Chondrocyte (in vitro differentiated cells): ENCODE measurements around the gene GALNT1. TPM values are rescaled to one million over a fixed set of nuclear protein-coding genes. Genes with fewer than 3 reads are reported as not detected.

Experiments
- DNase-seq: peaks from one replicate; pipeline ENCODE4 v3.0.0; 2021; ENCODE audit warnings: mixed read lengths, low spot score
- H3K27ac Mint-ChIP-seq: one replicate; pipeline ENCODE4 v1.8.0; 2021; ENCODE audit warnings: mild to moderate bottlenecking, moderate library complexity, mixed read lengths; ENCODE audit not compliant: unreplicated experiment
- H3K27me3 Mint-ChIP-seq: 2 replicates; pipeline ENCODE4 v1.8.0; 2021; ENCODE audit warnings: low read depth, mixed read lengths
- H3K36me3 Mint-ChIP-seq: 2 replicates; pipeline ENCODE4 v1.8.0; 2021; ENCODE audit warnings: low read depth, mixed read lengths
- H3K4me1 Mint-ChIP-seq: 2 replicates; pipeline ENCODE4 v1.8.0; 2021; ENCODE audit warnings: low read depth, mild to moderate bottlenecking, mixed read lengths
- H3K4me3 Mint-ChIP-seq: one replicate; pipeline ENCODE4 v1.8.0; 2021; ENCODE audit warnings: mild to moderate bottlenecking, moderate library complexity, mixed read lengths; ENCODE audit not compliant: unreplicated experiment
- H3K9me3 Mint-ChIP-seq: 2 replicates; pipeline ENCODE4 v1.8.0; 2021; ENCODE audit warnings: low read depth, mixed read lengths
- total RNA-seq: library from RNA; stranded (reverse); gene quantifications from 3 replicates; pipeline ENCODE4 v1.2.1, GENCODE V29; 2021
- TF ChIP-seq, protein P1 (sequence below): fragments of 200-600 bp; sonication (generic); IDR thresholded peaks from 2 replicates; pipeline ENCODE4 v1.5.0; 2021; ENCODE audit warnings: antibody characterized with exemption, mild to moderate bottlenecking, moderate library complexity

Gene GALNT1
- total RNA-seq, 1 donor from 2014 or later, result 228 TPM

DNA sequence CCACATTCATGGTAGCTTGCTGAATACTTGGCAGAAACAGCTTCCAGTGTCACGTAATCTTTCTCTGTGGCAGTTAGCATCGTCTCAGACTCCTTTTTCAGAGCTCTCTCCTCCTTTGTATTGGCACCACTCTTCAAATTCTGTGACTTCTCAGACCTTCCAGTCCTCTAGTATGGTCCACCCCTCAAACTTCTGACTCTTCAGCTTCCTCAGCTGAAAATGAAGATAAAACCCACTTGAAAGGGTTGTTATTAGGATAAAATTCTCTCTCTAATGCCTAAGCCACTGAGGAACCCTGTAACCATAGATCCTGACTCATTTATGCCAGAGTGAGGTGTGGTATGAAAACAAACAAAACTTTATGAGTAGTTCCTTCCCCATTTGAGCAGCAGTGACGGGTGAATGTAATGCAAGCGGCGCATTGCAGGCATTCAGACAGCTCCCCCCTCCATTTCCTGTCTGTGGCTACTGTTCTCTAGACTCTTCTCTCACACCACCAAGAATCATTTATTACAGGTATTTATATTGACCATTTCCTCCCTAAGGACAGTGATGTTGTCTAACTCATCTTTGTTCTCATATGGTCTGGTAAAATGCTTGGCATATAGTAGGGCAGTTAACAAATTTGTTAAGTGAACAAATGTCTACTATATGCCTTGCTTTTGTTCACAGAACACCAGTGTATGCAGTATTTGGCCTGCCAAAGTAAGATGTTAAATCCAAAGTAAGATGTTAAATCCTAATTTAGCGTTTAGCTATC is 35.3 kb downstream of the GALNT1 start:
- TF ChIP-seq, protein P1, sequence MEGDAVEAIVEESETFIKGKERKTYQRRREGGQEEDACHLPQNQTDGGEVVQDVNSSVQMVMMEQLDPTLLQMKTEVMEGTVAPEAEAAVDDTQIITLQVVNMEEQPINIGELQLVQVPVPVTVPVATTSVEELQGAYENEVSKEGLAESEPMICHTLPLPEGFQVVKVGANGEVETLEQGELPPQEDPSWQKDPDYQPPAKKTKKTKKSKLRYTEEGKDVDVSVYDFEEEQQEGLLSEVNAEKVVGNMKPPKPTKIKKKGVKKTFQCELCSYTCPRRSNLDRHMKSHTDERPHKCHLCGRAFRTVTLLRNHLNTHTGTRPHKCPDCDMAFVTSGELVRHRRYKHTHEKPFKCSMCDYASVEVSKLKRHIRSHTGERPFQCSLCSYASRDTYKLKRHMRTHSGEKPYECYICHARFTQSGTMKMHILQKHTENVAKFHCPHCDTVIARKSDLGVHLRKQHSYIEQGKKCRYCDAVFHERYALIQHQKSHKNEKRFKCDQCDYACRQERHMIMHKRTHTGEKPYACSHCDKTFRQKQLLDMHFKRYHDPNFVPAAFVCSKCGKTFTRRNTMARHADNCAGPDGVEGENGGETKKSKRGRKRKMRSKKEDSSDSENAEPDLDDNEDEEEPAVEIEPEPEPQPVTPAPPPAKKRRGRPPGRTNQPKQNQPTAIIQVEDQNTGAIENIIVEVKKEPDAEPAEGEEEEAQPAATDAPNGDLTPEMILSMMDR, result peak; percentile 12
- Mint-ChIP-seq H3K4me1 (peaks cover 11% of the 10 kb centered on the region), H3K27me3 (no peaks in the 10 kb centered on the region), H3K4me3 (no peak overlapping the region), H3K27ac (no peak overlapping the region), H3K9me3 (no peaks in the 10 kb centered on the region), H3K36me3 (no peaks in the 10 kb centered on the region)
- DNase-seq, result no peak

DNA sequence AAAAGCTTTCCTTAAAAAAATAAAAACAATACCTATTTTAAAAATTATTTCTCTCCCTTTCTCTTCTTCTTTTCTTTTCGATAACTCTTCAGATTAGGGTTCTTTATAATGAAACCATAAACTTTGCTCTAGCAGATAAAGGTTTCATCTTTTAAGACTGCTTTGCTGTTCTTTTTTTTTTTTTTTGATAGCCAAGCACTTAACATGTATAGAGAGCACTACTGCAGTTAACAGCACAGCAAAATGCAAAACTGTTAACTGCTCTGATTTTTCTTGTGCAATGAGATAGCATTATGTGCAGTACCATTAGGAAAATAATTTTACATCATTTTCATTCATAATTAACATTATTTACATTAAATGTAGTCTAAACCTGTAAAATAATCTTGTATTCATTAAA is 36.3 kb downstream of the GALNT1 start:
- H3K9me3 Mint-ChIP-seq, result no peaks in the 10 kb centered on the region
- TF ChIP-seq, protein P1, result no peak

DNA sequence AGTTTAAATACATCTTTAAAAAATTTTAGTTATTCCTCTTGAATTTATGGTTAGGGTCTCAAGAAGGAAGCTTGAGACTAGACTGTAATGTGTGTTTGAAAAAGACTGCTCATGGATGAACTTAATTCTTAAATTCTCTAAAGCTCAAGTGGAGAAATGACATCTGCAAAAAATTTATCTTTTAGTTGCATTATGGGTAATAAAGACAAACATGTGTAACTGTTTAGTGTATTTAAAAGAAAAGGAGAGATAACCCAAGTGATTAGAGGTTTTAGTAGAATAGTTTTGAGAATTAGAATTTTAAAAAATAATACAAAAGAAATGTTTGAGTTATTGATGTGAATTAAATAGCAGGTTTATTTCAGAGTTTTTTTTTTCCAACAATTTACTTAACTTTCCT is 36.7 kb downstream of the GALNT1 start:
- peaks cover 15% of the 10 kb centered on the region for H3K4me1 Mint-ChIP-seq
- TF ChIP-seq, protein P1, result no peak
- H3K27ac Mint-ChIP-seq, result no peak overlapping the region
- no peaks in the 10 kb centered on the region for H3K36me3 Mint-ChIP-seq
- no peaks in the 10 kb centered on the region for H3K27me3 Mint-ChIP-seq
- no peak overlapping the region for H3K4me3 Mint-ChIP-seq
- DNase-seq, result no peak
- peaks cover 2% of the 10 kb centered on the region for H3K9me3 Mint-ChIP-seq

More for the DNA sequence above, 36.3 kb downstream of the GALNT1 start:
- Mint-ChIP-seq H3K4me3 (no peak overlapping the region), H3K27me3 (no peaks in the 10 kb centered on the region), H3K36me3 (no peaks in the 10 kb centered on the region), H3K27ac (no peak overlapping the region), H3K4me1 (peaks cover 16% of the 10 kb centered on the region)
- no peak for DNase-seq

- Mint-ChIP-seq H3K27me3 (no peaks in the 10 kb centered on the region), H3K4me3 (no peak overlapping the region), H3K27ac (no peak overlapping the region), H3K4me1 (peaks cover 16% of the 10 kb centered on the region), H3K36me3 (no peaks in the 10 kb centered on the region), H3K9me3 (peaks cover 4% of the 10 kb centered on the region)
- TF ChIP-seq, protein P1, result no peak
- DNase-seq, result no peak
Observed at GRCh38 chr18:35618696-35619095, 37.2 kb downstream of the GALNT1 start.

DNA sequence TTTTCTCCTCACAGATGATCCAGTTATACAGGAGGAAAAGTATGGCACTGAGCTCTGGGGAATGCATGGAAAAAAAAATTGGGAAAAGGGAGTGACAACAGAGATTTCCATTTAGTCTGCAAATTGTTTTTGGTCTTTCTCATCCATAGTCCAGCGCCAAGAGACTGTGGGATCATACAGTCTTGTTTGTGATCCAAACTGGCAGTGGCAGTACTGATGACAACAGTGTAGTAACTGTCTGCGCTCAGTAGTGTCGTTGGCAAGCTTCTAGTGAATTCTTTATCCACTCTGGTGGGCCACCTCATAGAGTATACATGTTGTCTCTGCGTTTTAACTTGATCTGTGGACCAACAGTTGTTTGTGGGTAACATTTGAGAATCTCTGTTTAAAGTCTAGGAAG is 37.9 kb downstream of the GALNT1 start:
- Mint-ChIP-seq H3K4me3 (no peak overlapping the region), H3K36me3 (no peaks in the 10 kb centered on the region), H3K27ac (peak overlapping the region; percentile 52), H3K4me1 (peaks cover 19% of the 10 kb centered on the region), H3K9me3 (peaks cover 4% of the 10 kb centered on the region), H3K27me3 (no peaks in the 10 kb centered on the region)
- DNase-seq, result no peak
- TF ChIP-seq, protein P1, result no peak
